Embryonic facial prominence (tissue), 1 donor: Measurements from ENCODE around the gene WDR90.
A peak's percentile ranks its signal among the peaks of the same experiment; 100 is the strongest.

Experiments used
- DNase-seq: peaks from one replicate; pipeline ENCODE4 v3.0.0-alpha.2; 2016; ENCODE audit errors: extremely low spot score

The WDR90 gene

GRCh38 chr16:660459-661183 lies 11.5 kb downstream of the WDR90 start:
- DNase-seq, result peak; percentile 29

- no peak for DNase-seq
These were observed 12.1 kb downstream of the WDR90 start for GRCh38 chr16:661184-661821.

DNA sequence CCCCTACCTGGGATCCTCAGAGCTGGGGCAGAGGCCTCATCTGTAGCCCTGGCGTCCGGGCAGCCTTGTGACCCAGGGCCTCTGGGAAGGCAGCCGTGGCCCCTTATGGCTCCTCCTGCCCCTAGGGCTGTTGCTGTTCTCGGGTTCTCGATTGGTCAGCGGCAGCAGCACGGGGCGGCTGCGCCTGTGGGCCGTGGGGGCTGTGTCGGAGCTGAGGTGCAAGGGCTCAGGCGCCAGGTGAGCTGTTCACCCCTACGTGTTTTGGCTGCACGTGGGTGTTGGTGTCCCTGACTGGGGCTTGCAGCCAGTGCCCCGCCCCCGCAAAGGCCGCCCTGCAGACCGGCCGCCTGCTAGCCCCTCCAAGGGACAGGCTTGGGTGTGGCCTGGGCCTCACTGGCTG lies 12.9 kb downstream of the WDR90 start:
- DNase-seq, result no peak

DNA sequence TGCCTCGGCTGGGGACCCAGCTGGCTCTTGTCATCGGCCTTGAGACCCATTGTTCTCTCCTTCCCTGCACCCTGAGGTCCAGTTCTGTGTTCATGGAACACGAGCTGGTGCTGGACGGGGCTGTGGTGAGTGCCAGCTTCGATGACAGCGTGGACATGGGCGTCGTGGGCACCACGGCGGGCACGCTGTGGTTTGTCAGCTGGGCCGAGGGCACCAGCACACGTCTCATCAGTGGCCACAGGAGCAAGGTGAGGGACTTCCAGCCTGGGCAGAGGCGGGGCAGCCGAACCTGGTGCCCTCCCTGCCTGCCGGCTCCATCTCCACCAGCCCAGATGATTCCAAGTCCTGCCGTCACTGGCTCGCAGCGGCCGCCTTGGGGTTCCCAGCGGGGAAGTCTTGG lies 13.4 kb downstream of the WDR90 start:
- no peak for DNase-seq

- DNase-seq, result no peak
These were observed 17.4 kb downstream of the WDR90 start for GRCh38 chr16:666572-666971.

DNA sequence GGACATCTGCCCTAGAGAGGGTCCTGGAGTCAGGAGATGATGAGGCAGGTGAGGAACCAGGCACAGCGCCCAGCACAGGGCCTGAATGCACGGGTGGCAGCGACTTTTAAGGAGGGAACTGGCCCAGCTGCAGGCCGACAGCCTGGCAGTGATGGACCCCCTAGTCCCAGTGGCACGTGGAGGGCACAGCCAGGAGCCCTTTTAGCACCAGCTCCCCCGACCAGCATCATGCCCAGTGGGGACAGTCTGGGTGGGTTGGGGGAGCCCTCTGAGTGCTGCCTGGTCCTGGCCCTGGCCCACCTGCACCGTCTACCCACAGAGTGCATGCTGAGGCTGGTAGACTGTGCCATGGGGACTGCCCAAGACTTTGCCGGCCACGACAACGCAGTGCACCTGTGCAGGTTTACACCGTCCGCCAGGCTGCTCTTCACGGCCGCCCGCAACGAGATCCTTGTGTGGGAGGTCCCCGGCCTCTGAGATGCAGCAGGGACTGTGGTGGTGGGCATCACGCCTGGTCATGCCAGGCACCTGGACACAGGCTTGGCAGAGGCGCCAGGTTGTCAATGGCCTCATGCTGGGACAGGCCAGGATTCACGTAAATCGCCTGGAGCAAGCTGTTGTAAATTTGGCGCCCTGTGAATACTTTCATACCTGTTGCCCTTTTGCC lies 18.1 kb downstream of the WDR90 start:
- DNase-seq, result no peak

GRCh38 chr16:667780-668518 lies 18.8 kb downstream of the WDR90 start, which contains the start of gene RHOT2:
Gene RHOT2 (plus strand): TSS chr16:668132. CDS start chr16:668200, 68 bp downstream.
- peak; percentile 83 for DNase-seq

DNA sequence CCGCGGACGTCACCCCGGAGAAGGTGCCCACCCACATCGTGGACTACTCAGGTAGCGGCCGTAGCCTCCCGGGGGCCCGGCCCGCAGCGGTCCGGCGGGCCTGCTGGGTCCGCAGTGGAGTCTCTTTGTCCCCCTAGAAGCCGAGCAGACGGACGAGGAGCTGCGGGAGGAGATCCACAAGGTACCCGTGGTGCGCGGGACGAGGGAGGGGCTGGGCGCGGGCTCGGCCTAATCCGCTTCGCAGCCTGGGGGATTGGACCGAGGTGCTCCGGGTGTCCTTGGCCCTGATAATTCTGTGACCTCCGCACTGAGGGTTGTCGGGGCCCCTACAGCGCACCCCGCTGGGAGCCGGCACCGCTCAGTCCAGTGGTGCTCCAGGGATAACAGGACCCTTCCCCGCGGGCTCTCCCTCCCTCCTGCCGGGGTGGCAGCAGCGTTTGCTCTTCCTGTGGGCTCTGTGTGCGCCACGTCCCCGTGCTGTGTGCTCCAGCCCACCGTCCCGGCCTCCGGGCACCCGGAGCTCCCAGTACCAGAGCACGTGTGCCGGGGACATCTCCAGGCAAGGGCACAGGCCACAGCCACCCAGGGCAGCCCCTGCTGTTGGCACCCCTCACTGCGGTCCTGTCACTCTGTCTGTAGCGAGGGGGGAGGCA lies 19.5 kb downstream of the WDR90 start:
- no peak for DNase-seq

DNA sequence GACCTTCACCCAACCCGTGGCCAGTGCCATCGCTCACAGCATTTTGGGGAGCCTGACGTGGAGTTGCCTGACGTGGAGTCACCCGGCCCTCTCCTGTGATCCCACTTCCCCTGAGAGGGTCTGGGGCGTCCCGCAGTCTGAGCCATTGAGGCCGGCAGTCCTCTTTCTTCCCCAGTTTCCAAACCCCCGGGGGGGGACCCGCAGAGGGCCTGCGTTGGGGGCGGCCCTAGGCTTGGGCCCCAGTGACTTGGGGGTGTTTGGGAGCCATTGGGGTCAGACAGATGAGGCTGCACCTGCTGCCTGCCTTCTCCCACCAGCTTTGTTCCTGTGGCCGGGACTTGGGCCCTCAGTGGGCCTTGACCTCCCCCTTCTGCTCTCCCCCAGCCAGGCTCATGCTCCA lies 20.5 kb downstream of the WDR90 start:
- no peak for DNase-seq

DNA sequence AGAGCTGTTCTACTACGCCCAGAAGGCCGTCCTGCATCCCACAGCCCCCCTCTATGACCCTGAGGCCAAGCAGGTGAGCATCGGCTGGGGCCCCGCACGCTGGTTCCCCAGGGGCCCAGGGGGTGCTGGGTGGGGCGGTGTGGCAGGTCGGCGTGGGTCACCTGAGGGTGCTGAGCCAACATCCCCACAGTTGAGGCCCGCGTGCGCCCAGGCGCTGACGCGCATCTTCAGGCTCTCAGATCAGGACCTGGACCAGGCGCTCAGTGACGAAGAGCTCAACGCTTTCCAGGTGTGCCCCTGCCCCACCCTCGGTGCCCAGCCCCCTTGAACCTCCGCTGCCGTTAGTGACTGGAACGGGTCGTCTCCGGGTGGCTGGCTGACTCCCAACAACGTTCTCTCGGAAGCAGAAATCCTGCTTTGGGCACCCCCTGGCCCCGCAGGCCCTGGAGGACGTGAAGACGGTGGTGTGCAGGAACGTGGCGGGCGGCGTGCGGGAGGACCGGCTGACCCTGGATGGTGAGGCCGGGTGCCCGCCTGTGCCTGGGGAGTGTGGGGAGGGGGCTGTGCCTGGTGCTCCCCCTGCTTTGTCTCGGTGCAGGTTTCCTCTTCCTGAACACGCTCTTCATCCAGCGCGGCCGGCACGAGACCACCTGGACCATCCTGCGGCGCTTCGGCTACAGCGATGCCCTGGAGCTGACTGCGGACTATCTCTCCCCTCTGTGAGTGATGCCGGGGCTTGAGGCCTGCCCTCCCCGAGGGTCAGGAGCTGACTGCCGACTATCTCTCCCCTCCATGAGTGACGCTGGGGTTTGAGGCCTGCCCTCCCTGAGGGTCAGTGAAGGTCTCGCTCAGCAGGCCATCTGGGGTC lies 21.6 kb downstream of the WDR90 start:
- DNase-seq, result no peak

DNA sequence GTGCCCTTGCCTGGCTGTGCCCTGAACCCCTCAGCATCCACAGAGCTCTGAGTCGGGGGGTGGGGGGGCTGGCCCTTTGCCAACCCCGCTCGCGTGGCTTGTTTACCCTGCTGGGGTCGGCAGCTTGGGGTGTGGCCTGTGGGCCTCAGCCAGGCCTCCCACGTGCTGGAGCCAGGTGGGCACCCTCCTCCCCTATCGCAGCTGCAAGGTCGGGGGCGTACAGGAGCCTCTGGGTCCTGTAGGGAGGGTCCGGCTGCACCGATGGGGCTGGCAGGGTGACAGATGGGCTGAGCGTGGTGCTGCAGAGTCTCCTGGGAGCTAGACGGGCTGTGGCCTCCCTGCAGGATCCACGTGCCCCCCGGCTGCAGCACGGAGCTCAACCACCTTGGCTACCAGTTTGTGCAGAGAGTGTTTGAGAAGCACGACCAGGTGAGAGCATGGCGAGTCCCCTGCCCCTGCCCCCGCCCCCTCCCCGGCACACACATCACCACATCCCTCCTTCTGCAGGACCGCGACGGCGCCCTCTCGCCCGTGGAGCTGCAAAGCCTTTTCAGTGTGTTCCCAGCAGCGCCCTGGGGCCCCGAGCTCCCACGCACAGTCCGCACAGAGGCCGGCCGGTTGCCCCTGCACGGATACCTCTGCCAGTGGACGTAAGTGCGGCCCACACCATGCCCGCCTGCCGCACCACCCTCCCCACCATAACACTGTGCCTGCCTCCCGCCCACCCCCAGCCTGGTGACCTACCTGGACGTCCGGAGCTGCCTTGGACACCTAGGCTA lies 22.4 kb downstream of the WDR90 start:
- DNase-seq, result no peak

- no peak for DNase-seq
These were observed 23.2 kb downstream of the WDR90 start for GRCh38 chr16:672371-672770.

DNA sequence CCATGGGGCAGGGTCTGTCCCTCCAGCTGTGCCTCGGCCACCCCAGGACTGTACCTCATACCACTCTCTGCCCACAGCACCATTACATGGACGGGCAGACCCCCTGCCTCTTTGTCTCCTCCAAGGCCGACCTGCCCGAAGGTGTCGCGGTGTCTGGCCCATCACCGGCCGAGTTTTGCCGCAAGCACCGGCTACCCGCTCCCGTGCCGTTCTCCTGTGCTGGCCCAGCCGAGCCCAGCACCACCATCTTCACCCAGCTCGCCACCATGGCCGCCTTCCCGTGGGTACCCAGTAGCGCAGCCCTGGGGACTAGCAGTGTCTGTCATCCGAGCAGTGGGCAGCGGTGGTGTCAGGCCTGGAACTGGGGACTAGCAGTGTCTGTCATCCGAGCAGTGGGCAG lies 23.7 kb downstream of the WDR90 start:
- no peak for DNase-seq

GRCh38 chr16:673399-673991 lies 24.3 kb downstream of the WDR90 start:
- DNase-seq, result no peak

- DNase-seq, result no peak
These were observed 25.2 kb downstream of the WDR90 start for GRCh38 chr16:674214-674881.

- DNase-seq, result no peak
These were observed 26.1 kb downstream of the WDR90 start, which contains the start of gene RHBDL1 for GRCh38 chr16:674968-675883. Gene RHBDL1 (plus strand): TSS chr16:675671. CDS start chr16:675791, 120 bp downstream.

DNA sequence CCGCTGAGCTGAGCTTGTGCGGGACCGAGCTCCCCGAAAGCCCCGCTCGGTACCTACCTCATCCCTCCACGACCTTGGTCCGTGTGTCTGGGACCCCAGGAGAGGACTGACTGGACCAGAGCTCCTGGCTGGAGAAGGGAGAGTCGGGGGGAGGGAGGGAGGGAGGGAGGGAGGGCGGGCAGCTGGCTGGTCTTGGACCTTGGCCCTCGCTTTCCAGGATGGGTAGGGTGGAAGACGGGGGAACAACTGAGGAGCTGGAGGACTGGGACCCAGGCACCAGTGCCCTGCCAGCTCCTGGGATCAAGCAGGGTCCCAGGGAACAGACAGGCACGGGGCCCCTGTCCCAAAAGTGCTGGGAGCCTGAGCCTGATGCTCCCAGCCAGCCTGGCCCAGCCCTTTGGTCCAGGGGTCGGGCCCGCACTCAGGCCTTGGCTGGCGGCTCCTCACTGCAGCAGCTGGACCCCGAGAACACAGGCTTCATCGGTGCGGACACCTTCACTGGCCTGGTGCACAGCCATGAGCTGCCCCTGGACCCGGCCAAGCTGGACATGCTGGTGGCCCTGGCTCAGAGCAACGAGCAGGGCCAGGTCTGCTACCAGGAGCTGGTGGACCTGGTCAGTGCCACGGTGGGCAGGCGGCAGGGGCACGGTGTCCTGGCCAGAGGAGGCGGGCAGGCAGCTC lies 26.9 kb downstream of the WDR90 start:
- no peak for DNase-seq
